Measurements from ENCODE around the gene GAL3ST1. TPM values are rescaled to one million over a fixed set of nuclear protein-coding genes. Genes with fewer than 3 reads are reported as not detected.

Gene GAL3ST1
- total and polyA plus RNA-seq, 8 donors, result 0.87 to 48.4 (median 3.7) TPM

DNA sequence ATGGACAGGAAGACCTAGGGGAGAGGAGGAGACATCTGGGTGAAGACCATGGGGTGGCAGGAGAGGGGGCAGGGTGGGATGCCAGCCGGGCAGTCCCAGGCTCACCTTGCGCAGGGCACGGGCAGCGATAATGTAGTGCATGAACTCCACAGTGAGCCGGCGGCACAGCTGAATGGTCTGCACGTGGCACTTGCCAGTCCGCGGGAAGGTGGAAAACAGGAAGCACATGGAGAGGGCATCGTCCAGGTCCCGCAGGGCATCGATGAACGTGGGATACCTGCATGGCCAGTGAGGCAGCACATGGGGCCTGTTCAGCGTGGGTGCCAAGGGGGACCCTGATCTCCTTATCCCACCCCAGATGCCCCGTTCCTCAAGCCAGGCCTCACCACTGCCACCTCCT, 10.0 kb upstream of the GAL3ST1 start:
- Histone ChIP-seq H3K9me3 (no peaks in the 10 kb centered on the region), H3K27ac (no peak overlapping the region), H3K27me3 (no peaks in the 10 kb centered on the region), H3K36me3 (peaks cover 97 to 100% (median 100%) of the 10 kb centered on the region in 4 donors), H3K4me3 (no peak overlapping the region), H3K4me1 (no peaks in the 10 kb centered on the region)
- TF ChIP-seq POLR2AphosphoS5 (IDR thresholded peaks at IDR 0.05), result no peak
- TF ChIP-seq EP300 (IDR thresholded peaks at IDR 0.05), result no peak
- TF ChIP-seq CTCF (IDR thresholded peaks at IDR 0.05), result no peak
- no peak for TF ChIP-seq POLR2A (IDR thresholded peaks at IDR 0.05)
- intact Hi-C loops (cut with DNase I; ENCODE audit: low total_unique reads), result no loop called here
- DNase-seq, result no peak
- WGBS, 5 donors, result 93 to 99% (median 93%) methylated on average over 12 to 15 of the region's 15 CpGs

- no peaks in the 10 kb centered on the region for H3K9me3 ChIP-seq
- no peak for DNase-seq
- no peaks in the 10 kb centered on the region for H3K4me1 ChIP-seq
- WGBS, 5 donors, result 74 to 85% (median 78%) methylated on average over 10 to 13 of the region's 13 CpGs
- no peak overlapping the region for H3K27ac ChIP-seq
- H3K4me3 ChIP-seq, result no peak overlapping the region
- H3K27me3 ChIP-seq, result no peaks in the 10 kb centered on the region
- intact Hi-C loops (cut with DNase I; ENCODE audit: low total_unique reads), result no loop called here
- TF ChIP-seq POLR2A (IDR thresholded peaks at IDR 0.05), result no peak
- no peak for TF ChIP-seq EP300 (IDR thresholded peaks at IDR 0.05)
- no peak for TF ChIP-seq POLR2AphosphoS5 (IDR thresholded peaks at IDR 0.05)
- TF ChIP-seq CTCF (IDR thresholded peaks at IDR 0.05), result no peak
- H3K36me3 ChIP-seq, result peaks cover 100% of the 10 kb centered on the region in 4 donors
Observed at GRCh38 chr22:30582788-30583545, 8.5 kb upstream of the GAL3ST1 start.

DNA sequence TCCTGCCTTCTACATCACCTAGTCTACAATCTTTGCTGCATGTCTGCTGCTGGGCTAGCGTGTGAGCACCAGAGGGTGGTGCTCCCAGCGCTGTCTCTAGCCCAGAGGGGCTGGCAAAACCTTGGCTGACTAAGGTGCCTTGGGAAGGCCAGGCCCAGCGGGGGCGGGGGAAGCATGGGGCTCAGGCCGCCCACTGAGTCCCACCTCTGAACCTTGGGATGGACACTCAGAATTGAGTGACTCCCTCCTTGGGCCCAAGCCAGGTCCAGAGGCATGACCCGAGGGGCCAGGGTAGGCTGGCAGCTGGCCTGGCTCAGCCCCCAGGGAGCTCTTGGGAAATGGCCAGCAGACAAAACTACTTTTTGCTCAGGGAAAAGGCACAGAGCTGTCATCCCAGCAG, 7.6 kb upstream of the GAL3ST1 start:
- Histone ChIP-seq H3K4me3 (no peak overlapping the region), H3K36me3 (peaks cover 100% of the 10 kb centered on the region in 4 donors), H3K27ac (no peak overlapping the region), H3K9me3 (no peaks in the 10 kb centered on the region), H3K27me3 (no peaks in the 10 kb centered on the region), H3K4me1 (peaks cover 0 to 4% (median under 1%) of the 10 kb centered on the region in 4 donors)
- DNase-seq, result no peak
- WGBS, 5 donors, result 47 to 91% (median 84%) methylated on average over 2 to 6 of the region's 6 CpGs
- TF ChIP-seq CTCF (IDR thresholded peaks at IDR 0.05) (no peak), POLR2AphosphoS5 (IDR thresholded peaks at IDR 0.05) (no peak), POLR2A (IDR thresholded peaks at IDR 0.05) (no peak), EP300 (IDR thresholded peaks at IDR 0.05) (no peak)
- intact Hi-C loops (cut with DNase I; ENCODE audit: low total_unique reads), result no loop called here

- Histone ChIP-seq H3K4me1 (peaks cover 11 to 14% (median 12%) of the 10 kb centered on the region in 4 donors), H3K4me3 (no peak overlapping the region), H3K27ac (no peak overlapping the region), H3K36me3 (peaks cover 97 to 100% (median 100%) of the 10 kb centered on the region in 4 donors), H3K27me3 (no peaks in the 10 kb centered on the region), H3K9me3 (no peaks in the 10 kb centered on the region)
- 58 to 89% (median 82%) methylated on average over 2 to 6 of the region's 6 CpGs for WGBS, 5 donors
- intact Hi-C loops (cut with DNase I; ENCODE audit: low total_unique reads), result no loop called here
- TF ChIP-seq CTCF (IDR thresholded peaks at IDR 0.05), result no peak
- TF ChIP-seq EP300 (IDR thresholded peaks at IDR 0.05), result no peak
- TF ChIP-seq POLR2AphosphoS5 (IDR thresholded peaks at IDR 0.05), result no peak
- no peak for TF ChIP-seq POLR2A (IDR thresholded peaks at IDR 0.05)
- no peak for DNase-seq
Observed at GRCh38 chr22:30580896-30581295, 6.4 kb upstream of the GAL3ST1 start.
